Liver (tissue), 9 donors: ENCODE results near the gene SPATA16. TPM values are rescaled to one million over a fixed set of nuclear protein-coding genes. Genes with fewer than 3 reads are reported as not detected.

Source experiments
- DNase-seq: peaks from one replicate; pipeline ENCODE4 v3.0.0-alpha.2; 2017; ENCODE audit warnings: low spot score
- H3K27ac ChIP-seq, 2 donors: one replicate each; pipeline ENCODE4 v1.7.0; 2013; ENCODE audit warnings: inconsistent platforms in 2 of 2, low read length in 2 of 2, control low read depth in 1 of 2, low read depth in 1 of 2, mild to moderate bottlenecking in 1 of 2
- H3K27me3 ChIP-seq, 4 donors: one replicate each; pipeline versions ENCODE4 v1.6.1 to v1.7.0; 2013; ENCODE audit warnings: low read length in 3 of 4, inconsistent platforms in 1 of 4, mild to moderate bottlenecking in 1 of 4, moderate library complexity in 1 of 4; ENCODE audit not compliant: control insufficient read depth in 4 of 4, insufficient read depth in 4 of 4
- H3K36me3 ChIP-seq, 4 donors: one replicate each; pipeline versions ENCODE4 v1.6.1 to v1.7.0; 2013; ENCODE audit warnings: low read length in 3 of 4, mild to moderate bottlenecking in 3 of 4, low read depth in 1 of 4, moderate library complexity in 1 of 4; ENCODE audit not compliant: control insufficient read depth in 4 of 4, insufficient read depth in 3 of 4
- H3K4me1 ChIP-seq, 4 donors: one replicate each; pipeline versions ENCODE4 v1.6.1 to v1.7.0; 2013; ENCODE audit warnings: low read length in 3 of 4, mild to moderate bottlenecking in 3 of 4, moderate library complexity in 1 of 4; ENCODE audit not compliant: control insufficient read depth in 4 of 4, insufficient read depth in 4 of 4
- H3K4me3 ChIP-seq, 3 donors: one replicate each; pipeline versions ENCODE4 v1.6.1 to v1.7.0; 2013; ENCODE audit warnings: low read length in 3 of 3, control low read depth in 1 of 3, low read depth in 1 of 3, mild to moderate bottlenecking in 1 of 3
- H3K9ac ChIP-seq, 2 donors: one replicate each; pipeline ENCODE4 v1.7.0; 2013; ENCODE audit warnings: low read length in 2 of 2, mild to moderate bottlenecking in 2 of 2, moderate library complexity in 2 of 2, control low read depth in 1 of 2, low read depth in 1 of 2
- H3K9me3 ChIP-seq, 4 donors: one replicate each; pipeline versions ENCODE4 v1.6.1 to v1.7.0; 2013; ENCODE audit warnings: low read length in 3 of 4; ENCODE audit not compliant: control insufficient read depth in 4 of 4
- ATF3 ChIP-seq: IDR thresholded peaks from 2 replicates; pipeline ENCODE4 v1.6.1; 2016; ENCODE audit warnings: antibody characterized with exemption
- CTCF ChIP-seq: fragments of 150-350 bp; IDR thresholded peaks from 2 replicates; pipeline ENCODE4 v1.5.1; 2017; ENCODE audit warnings: improper control_type of control experiment, low read depth, low read length; ENCODE audit not compliant: missing input control
- EGR1 ChIP-seq, 2 donors: IDR thresholded peaks; 2 replicates each; pipeline ENCODE4 v1.6.1; 2016 to 2018; ENCODE audit warnings: antibody characterized with exemption in 2 of 2, low read depth in 2 of 2
- FOXA1 ChIP-seq: IDR thresholded peaks from 2 replicates; pipeline ENCODE4 v1.6.1; 2016; ENCODE audit warnings: antibody characterized with exemption
- FOXA2 ChIP-seq: IDR thresholded peaks from 2 replicates; pipeline ENCODE4 v1.6.1; 2016; ENCODE audit warnings: antibody characterized with exemption
- GABPA ChIP-seq, 2 donors: IDR thresholded peaks in 1 of 2; conservative IDR thresholded peaks in 1 of 2; 2 replicates each; pipeline ENCODE4 v1.6.1; 2016; ENCODE audit warnings: antibody characterized with exemption in 2 of 2, mild to moderate bottlenecking in 1 of 2, moderate library complexity in 1 of 2
- HNF4A ChIP-seq, 2 donors: conservative IDR thresholded peaks; 2 replicates each; pipeline ENCODE4 v1.6.1; 2016; ENCODE audit warnings: antibody characterized with exemption in 2 of 2, mild to moderate bottlenecking in 2 of 2
- HNF4G ChIP-seq: IDR thresholded peaks from 2 replicates; pipeline ENCODE4 v1.6.1; 2016; ENCODE audit warnings: antibody characterized with exemption
- JUND ChIP-seq, 2 donors: IDR thresholded peaks; 2 replicates each; pipeline ENCODE4 v1.6.1; 2016; ENCODE audit warnings: antibody characterized with exemption in 2 of 2
- MAX ChIP-seq: IDR thresholded peaks from 2 replicates; pipeline ENCODE4 v1.6.1; 2016; ENCODE audit warnings: antibody characterized with exemption
- NR2F2 ChIP-seq: IDR thresholded peaks from 2 replicates; pipeline ENCODE4 v1.6.1; 2016; ENCODE audit warnings: antibody characterized with exemption
- RAD21 ChIP-seq, 2 donors: IDR thresholded peaks; 2 replicates each; pipeline ENCODE4 v1.6.1; 2016; ENCODE audit warnings: antibody characterized with exemption in 2 of 2, mild to moderate bottlenecking in 2 of 2
- REST ChIP-seq: IDR thresholded peaks from 2 replicates; pipeline ENCODE4 v1.6.1; 2016; ENCODE audit warnings: antibody characterized with exemption, mild to moderate bottlenecking
- RXRA ChIP-seq, 2 donors: IDR thresholded peaks; 2 replicates each; pipeline ENCODE4 v1.6.1; 2017 to 2018; ENCODE audit warnings: antibody characterized with exemption in 2 of 2, mild to moderate bottlenecking in 1 of 2
- SP1 ChIP-seq: IDR thresholded peaks from 2 replicates; pipeline ENCODE4 v1.6.1; 2018; ENCODE audit warnings: antibody characterized with exemption, mild to moderate bottlenecking
- TAF1 ChIP-seq: conservative IDR thresholded peaks from 2 replicates; pipeline ENCODE4 v1.6.1; 2016; ENCODE audit warnings: antibody characterized with exemption, mild to moderate bottlenecking
- YY1 ChIP-seq: IDR thresholded peaks from 2 replicates; pipeline ENCODE4 v1.6.1; 2016; ENCODE audit warnings: antibody characterized with exemption, mild to moderate bottlenecking
- ZBTB33 ChIP-seq: IDR thresholded peaks from 2 replicates; pipeline ENCODE4 v1.6.1; 2016; ENCODE audit warnings: antibody characterized with exemption
- WGBS: extraction: QIAGEN DNeasy Blood & Tissue Kit; methylation state at CpG from one replicate; pipeline ENCODE4 v1.1.7; 2013; 5-methylcytosine and 5-hydroxymethylcytosine counted together
- polyA plus RNA-seq, 2 donors: library from polyadenylated mRNA; stranded (reverse) in 1 of 2; unstranded in 1 of 2; fragments of 200-250 nt in 1 of 2; fragments of >200 nt in 1 of 2; fragmentation: Nextera tagmentation in 1 of 2; extraction: Ambion mirVana in 1 of 2; gene quantifications; one replicate each; pipeline versions ENCODE4 v1.2.1 to v1.2.3, GENCODE V29; 2013 to 2015
- total RNA-seq, 2 donors: library from RNA; depleted of rRNA; stranded (reverse); fragments of >200 nt; gene quantifications; one replicate each; pipeline ENCODE4 v1.2.3, GENCODE V29; 2014
- donor health status: healthy.
- donor health status: healthy.
- donor health status: healthy.
- donor health status: healthy.
- donor health status: healthy.

SPATA16 gene
- total and polyA plus RNA-seq, 4 donors = not detected

GRCh38 chr3:172981407-172981983, 159.5 kb downstream of the SPATA16 start:
- no peak for DNase-seq
- Histone ChIP-seq H3K4me3 (no peak overlapping the region), H3K27ac (no peak overlapping the region), H3K4me1 (no peaks in the 10 kb centered on the region), H3K9ac (no peak overlapping the region), H3K36me3 (no peaks in the 10 kb centered on the region), H3K27me3 (no peaks in the 10 kb centered on the region), H3K9me3 (no peaks in the 10 kb centered on the region)
- whole genome bisulfite sequencing = 75% methylated on average over 3 of the region's 3 CpGs
- TF ChIP-seq TAF1 = no peak
- no peak for TF ChIP-seq MAX
- TF ChIP-seq EGR1 (IDR thresholded peaks at IDR 0.05; ENCODE audit: low read depth in 2 of 2) = no peak
- no peak for TF ChIP-seq REST
- no peak for TF ChIP-seq HNF4G
- TF ChIP-seq SP1 = no peak
- TF ChIP-seq HNF4A (conservative IDR thresholded peaks at IDR 0.05) = no peak
- no peak for TF ChIP-seq CTCF
- no peak for TF ChIP-seq FOXA2
- no peak for TF ChIP-seq YY1
- TF ChIP-seq JUND (IDR thresholded peaks at IDR 0.05) = no peak

- Histone ChIP-seq H3K4me3 (no peak overlapping the region), H3K4me1 (no peaks in the 10 kb centered on the region), H3K9me3 (no peaks in the 10 kb centered on the region), H3K9ac (no peak overlapping the region), H3K27me3 (no peaks in the 10 kb centered on the region), H3K27ac (no peak overlapping the region), H3K36me3 (no peaks in the 10 kb centered on the region)
- no peak for DNase-seq
- 68% methylated on average over 8 of the region's 8 CpGs for WGBS
- TF ChIP-seq RAD21 (IDR thresholded peaks at IDR 0.05) (no peak), RXRA (IDR thresholded peaks at IDR 0.05) (no peak), HNF4A (conservative IDR thresholded peaks at IDR 0.05) (no peak), HNF4G (no peak), MAX (no peak), NR2F2 (no peak), REST (no peak), YY1 (no peak), ATF3 (no peak), GABPA (IDR thresholded peaks at IDR 0.05 in 1 of 2, conservative IDR thresholded peaks at IDR 0.05 in 1 of 2) (no peak), FOXA1 (no peak), FOXA2 (no peak), TAF1 (no peak), CTCF (no peak), ZBTB33 (no peak)
Measured at GRCh38 chr3:172980849-172981248, 160.2 kb downstream of the SPATA16 start.
